HS-27A (cell line): ENCODE data around the gene FUOM.
"Not testable (repeated sequence)": the region's sequence is repeated elsewhere in the genome, so short reads cannot be mapped to it uniquely, and the experiment has no call there.

ENCODE experiments used
- DNase-seq: peaks from one replicate; pipeline ENCODE4 v3.0.0-alpha.2; 2012; ENCODE audit warnings: low read depth, missing footprints

The FUOM gene

GRCh38 chr10:133388236-133388972 lies 30.6 kb upstream of the FUOM start:
- DNase-seq = no peak

GRCh38 chr10:133386951-133387350 lies 29.1 kb upstream of the FUOM start:
- DNase-seq = not testable (repeated sequence)

- no peak for DNase-seq
Measured at GRCh38 chr10:133385214-133385613, 27.4 kb upstream of the FUOM start.

GRCh38 chr10:133384071-133384470 lies 26.3 kb upstream of the FUOM start:
- no peak for DNase-seq

- DNase-seq = no peak
Measured at GRCh38 chr10:133383551-133383950, 25.7 kb upstream of the FUOM start.

- DNase-seq = no peak
Measured at GRCh38 chr10:133381036-133381435, 23.2 kb upstream of the FUOM start.

- no peak for DNase-seq
Measured at GRCh38 chr10:133379801-133380666, 22.2 kb upstream of the FUOM start.

- DNase-seq = no peak
Measured at GRCh38 chr10:133379152-133379800, 21.5 kb upstream of the FUOM start, which contains the start of gene PAOX. PAOX (plus strand) TSS chr10:133379262; CDS start chr10:133379317, 55 bp downstream.

GRCh38 chr10:133378251-133379096 lies 20.7 kb upstream of the FUOM start:
- no peak for DNase-seq

- DNase-seq = no peak
Measured at GRCh38 chr10:133377818-133378250, 20.0 kb upstream of the FUOM start.

GRCh38 chr10:133377025-133377817 lies 19.4 kb upstream of the FUOM start:
- DNase-seq = no peak

- not testable (repeated sequence) for DNase-seq
Measured at GRCh38 chr10:133376183-133376582, 18.4 kb upstream of the FUOM start.

GRCh38 chr10:133375357-133376115 lies 17.7 kb upstream of the FUOM start:
- DNase-seq = no peak

- peak; percentile 40 for DNase-seq
Measured at GRCh38 chr10:133373174-133374090, 15.6 kb upstream of the FUOM start, which contains the start of gene ECHS1. ECHS1 (minus strand) TSS chr10:133373354; CDS start chr10:133373333, 21 bp downstream.

GRCh38 chr10:133372507-133372906 lies 14.7 kb upstream of the FUOM start:
- DNase-seq = no peak

GRCh38 chr10:133370030-133370786 lies 12.4 kb upstream of the FUOM start:
- no peak for DNase-seq

- DNase-seq = no peak
Measured at GRCh38 chr10:133368153-133368552, 10.3 kb upstream of the FUOM start.

GRCh38 chr10:133367461-133367860 lies 9.6 kb upstream of the FUOM start:
- DNase-seq = not testable (repeated sequence)
